ENCODE data around the gene PAPSS1. TPM values are rescaled to one million over a fixed set of nuclear protein-coding genes. Genes with fewer than 3 reads are reported as not detected.

PAPSS1 gene
- total RNA-seq, 1 experiment from 2014 or later = 59.0 TPM

DNA sequence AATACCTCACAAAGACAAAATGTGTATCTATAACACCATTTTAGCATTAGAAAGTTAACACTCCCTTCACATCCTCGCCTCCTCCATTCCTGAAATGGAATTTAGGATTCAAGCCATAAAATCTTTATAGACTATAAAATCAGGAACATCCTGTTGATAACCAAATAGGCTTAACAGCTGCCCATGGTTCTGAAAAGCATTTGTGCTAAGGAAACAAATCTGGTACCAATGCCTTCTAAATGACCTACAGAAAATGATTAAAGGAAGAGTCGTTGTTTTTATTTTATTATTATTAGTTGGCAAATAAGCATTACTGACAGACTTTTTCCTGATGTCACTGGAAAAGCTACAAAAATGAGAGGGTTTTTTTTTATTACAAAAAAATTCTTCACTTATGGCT, 79.8 kb downstream of the PAPSS1 start (continued):
- TF ChIP-seq, protein P1, sequence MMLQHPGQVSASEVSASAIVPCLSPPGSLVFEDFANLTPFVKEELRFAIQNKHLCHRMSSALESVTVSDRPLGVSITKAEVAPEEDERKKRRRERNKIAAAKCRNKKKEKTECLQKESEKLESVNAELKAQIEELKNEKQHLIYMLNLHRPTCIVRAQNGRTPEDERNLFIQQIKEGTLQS (IDR thresholded peaks at IDR 0.05) = no peak
- TF ChIP-seq FOSL1 (IDR thresholded peaks at IDR 0.05; ENCODE audit: low read depth) = no peak
- TF ChIP-seq ELF1 (IDR thresholded peaks at IDR 0.05; ENCODE audit: borderline replicate concordance, low read depth) = no peak
- TF ChIP-seq CEBPB (IDR thresholded peaks at IDR 0.05; ENCODE audit: low read depth) = no peak
- TF ChIP-seq ZFX (IDR thresholded peaks at IDR 0.05) = no peak
- TF ChIP-seq TCF7L2 (IDR thresholded peaks at IDR 0.05; ENCODE audit: borderline replicate concordance, extremely low read depth, insufficient read depth, insufficient read length) = no peak

DNA sequence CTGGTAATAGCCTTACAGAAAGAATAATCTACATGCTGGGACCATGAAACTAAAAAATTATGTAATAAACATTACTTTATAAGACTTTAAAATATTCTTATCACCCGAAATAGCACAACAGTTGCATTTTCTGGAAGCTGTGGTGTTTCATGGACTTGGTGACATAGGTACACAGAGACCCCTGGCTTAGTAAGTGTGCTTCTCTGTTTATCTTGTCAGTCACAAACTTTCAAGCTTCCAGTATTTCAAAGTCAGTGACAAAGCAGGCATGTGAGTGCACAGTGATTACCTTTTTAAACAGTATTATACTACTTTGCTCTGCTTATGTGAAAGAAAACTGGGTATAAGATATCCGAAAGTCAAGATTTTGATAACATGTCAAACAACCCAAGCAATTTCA, 84.3 kb downstream of the PAPSS1 start:
- Histone ChIP-seq H3K9me2 (ENCODE audit: insufficient read depth) (no peaks in the 10 kb centered on the region), H3K36me3 (ENCODE audit: control insufficient read depth in 1 of 2, insufficient read depth in 2 of 2, low read length in 2 of 2) (no peaks in the 10 kb centered on the region), H3K79me2 (ENCODE audit: insufficient read depth, low read length) (no peaks in the 10 kb centered on the region), H3K9ac (ENCODE audit: low read length) (no peak overlapping the region), H3K4me1 (ENCODE audit: control insufficient read depth in 1 of 2, insufficient read depth in 2 of 2, low read length in 2 of 2) (no peaks in the 10 kb centered on the region), H3K9me3 (ENCODE audit: control insufficient read depth in 1 of 2, insufficient read depth in 1 of 2, low read depth in 1 of 2, low read length in 2 of 2) (no peaks in the 10 kb centered on the region), H4K20me1 (ENCODE audit: insufficient read depth) (no peaks in the 10 kb centered on the region), H3K4me3 (replicated peaks in 1 of 2; ENCODE audit: low read depth in 1 of 2, low read length in 2 of 2) (no peak overlapping the region), H3K4me2 (ENCODE audit: low read length) (no peak overlapping the region), H3K27ac (ENCODE audit: low read depth, low read length) (no peak overlapping the region), H2AFZ (ENCODE audit: low read depth, low read length, poor library complexity, severe bottlenecking) (no peak overlapping the region), H3K27me3 (ENCODE audit: insufficient read depth, low read length) (no peaks in the 10 kb centered on the region)
- ChIA-PET RAD21 (ENCODE audit: low non-redundant PET in 1 of 2, low total read pairs in 2 of 2, uncharacterized antibody in 2 of 2, unreplicated experiment in 2 of 2) (no interaction called here), POLR2A (no interaction called here), CTCF (no interaction called here)
- ATAC-seq (no peak), DNase-seq (ENCODE audit: low read depth, low spot score) (no peak)
- no TSS peak for BruUV-seq (replicated peaks)
- intact Hi-C loops (cut with micrococcal nuclease) = no loop called here
- TF ChIP-seq JUND (IDR thresholded peaks at IDR 0.05) = no peak
- TF ChIP-seq EZH2phosphoT487 (IDR thresholded peaks at IDR 0.05; ENCODE audit: borderline replicate concordance) = no peak
- no peak for TF ChIP-seq POLR2A (IDR thresholded peaks at IDR 0.05; ENCODE audit: borderline replicate concordance, extremely low read depth, insufficient read depth, insufficient read length)
- TF ChIP-seq, protein P1 (IDR thresholded peaks at IDR 0.05) = no peak
- TF ChIP-seq FOSL1 (IDR thresholded peaks at IDR 0.05; ENCODE audit: low read depth) = no peak
- no peak for TF ChIP-seq RAD21 (IDR thresholded peaks at IDR 0.05; ENCODE audit: low read depth)
- TF ChIP-seq, protein P2, sequence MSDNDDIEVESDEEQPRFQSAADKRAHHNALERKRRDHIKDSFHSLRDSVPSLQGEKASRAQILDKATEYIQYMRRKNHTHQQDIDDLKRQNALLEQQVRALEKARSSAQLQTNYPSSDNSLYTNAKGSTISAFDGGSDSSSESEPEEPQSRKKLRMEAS (IDR thresholded peaks at IDR 0.05) = no peak
- TF ChIP-seq CEBPB (IDR thresholded peaks at IDR 0.05; ENCODE audit: low read depth) = no peak
- TF ChIP-seq, protein P3, sequence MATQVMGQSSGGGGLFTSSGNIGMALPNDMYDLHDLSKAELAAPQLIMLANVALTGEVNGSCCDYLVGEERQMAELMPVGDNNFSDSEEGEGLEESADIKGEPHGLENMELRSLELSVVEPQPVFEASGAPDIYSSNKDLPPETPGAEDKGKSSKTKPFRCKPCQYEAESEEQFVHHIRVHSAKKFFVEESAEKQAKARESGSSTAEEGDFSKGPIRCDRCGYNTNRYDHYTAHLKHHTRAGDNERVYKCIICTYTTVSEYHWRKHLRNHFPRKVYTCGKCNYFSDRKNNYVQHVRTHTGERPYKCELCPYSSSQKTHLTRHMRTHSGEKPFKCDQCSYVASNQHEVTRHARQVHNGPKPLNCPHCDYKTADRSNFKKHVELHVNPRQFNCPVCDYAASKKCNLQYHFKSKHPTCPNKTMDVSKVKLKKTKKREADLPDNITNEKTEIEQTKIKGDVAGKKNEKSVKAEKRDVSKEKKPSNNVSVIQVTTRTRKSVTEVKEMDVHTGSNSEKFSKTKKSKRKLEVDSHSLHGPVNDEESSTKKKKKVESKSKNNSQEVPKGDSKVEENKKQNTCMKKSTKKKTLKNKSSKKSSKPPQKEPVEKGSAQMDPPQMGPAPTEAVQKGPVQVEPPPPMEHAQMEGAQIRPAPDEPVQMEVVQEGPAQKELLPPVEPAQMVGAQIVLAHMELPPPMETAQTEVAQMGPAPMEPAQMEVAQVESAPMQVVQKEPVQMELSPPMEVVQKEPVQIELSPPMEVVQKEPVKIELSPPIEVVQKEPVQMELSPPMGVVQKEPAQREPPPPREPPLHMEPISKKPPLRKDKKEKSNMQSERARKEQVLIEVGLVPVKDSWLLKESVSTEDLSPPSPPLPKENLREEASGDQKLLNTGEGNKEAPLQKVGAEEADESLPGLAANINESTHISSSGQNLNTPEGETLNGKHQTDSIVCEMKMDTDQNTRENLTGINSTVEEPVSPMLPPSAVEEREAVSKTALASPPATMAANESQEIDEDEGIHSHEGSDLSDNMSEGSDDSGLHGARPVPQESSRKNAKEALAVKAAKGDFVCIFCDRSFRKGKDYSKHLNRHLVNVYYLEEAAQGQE (IDR thresholded peaks at IDR 0.05; ENCODE audit: low read depth) = no peak
- no peak for TF ChIP-seq ELF1 (IDR thresholded peaks at IDR 0.05; ENCODE audit: borderline replicate concordance, low read depth)
- TF ChIP-seq POLR2AphosphoS5 (IDR thresholded peaks at IDR 0.05; ENCODE audit: low read depth, low read length) = no peak
- TF ChIP-seq TCF7L2 (IDR thresholded peaks at IDR 0.05; ENCODE audit: borderline replicate concordance, extremely low read depth, insufficient read depth, insufficient read length) = no peak
- no peak for TF ChIP-seq YY1 (IDR thresholded peaks at IDR 0.05; ENCODE audit: extremely low read depth, insufficient replicate concordance, low read depth, low read length)
- TF ChIP-seq, protein P4, sequence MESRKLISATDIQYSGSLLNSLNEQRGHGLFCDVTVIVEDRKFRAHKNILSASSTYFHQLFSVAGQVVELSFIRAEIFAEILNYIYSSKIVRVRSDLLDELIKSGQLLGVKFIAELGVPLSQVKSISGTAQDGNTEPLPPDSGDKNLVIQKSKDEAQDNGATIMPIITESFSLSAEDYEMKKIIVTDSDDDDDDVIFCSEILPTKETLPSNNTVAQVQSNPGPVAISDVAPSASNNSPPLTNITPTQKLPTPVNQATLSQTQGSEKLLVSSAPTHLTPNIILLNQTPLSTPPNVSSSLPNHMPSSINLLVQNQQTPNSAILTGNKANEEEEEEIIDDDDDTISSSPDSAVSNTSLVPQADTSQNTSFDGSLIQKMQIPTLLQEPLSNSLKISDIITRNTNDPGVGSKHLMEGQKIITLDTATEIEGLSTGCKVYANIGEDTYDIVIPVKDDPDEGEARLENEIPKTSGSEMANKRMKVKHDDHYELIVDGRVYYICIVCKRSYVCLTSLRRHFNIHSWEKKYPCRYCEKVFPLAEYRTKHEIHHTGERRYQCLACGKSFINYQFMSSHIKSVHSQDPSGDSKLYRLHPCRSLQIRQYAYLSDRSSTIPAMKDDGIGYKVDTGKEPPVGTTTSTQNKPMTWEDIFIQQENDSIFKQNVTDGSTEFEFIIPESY (IDR thresholded peaks at IDR 0.05; ENCODE audit: extremely low read depth, insufficient replicate concordance, low read length) = no peak
- TF ChIP-seq SIN3A (IDR thresholded peaks at IDR 0.05; ENCODE audit: low read depth) = no peak
- no peak for TF ChIP-seq EGR1 (IDR thresholded peaks at IDR 0.05; ENCODE audit: low read depth)

All from HCT116 (cell line).